Measurements from ENCODE around the gene NEDD4.
"Not testable (repeated sequence)": the region's sequence is repeated elsewhere in the genome, so short reads cannot be mapped to it uniquely, and the experiment has no call there.

NEDD4 gene

GRCh38 chr15:55821740-55822139, 171.7 kb downstream of the NEDD4 start:
- DNase-seq, result not testable (repeated sequence)

- no peak for DNase-seq
These were observed 173.4 kb downstream of the NEDD4 start for GRCh38 chr15:55820043-55820442.

- DNase-seq, result no peak
These were observed 173.9 kb downstream of the NEDD4 start for GRCh38 chr15:55819397-55820034.

GRCh38 chr15:55816017-55816416, 177.4 kb downstream of the NEDD4 start:
- DNase-seq, result no peak

- no peak for DNase-seq
These were observed 190.6 kb downstream of the NEDD4 start for GRCh38 chr15:55802600-55803376.

GRCh38 chr15:55800216-55800615, 193.2 kb downstream of the NEDD4 start:
- no peak for DNase-seq

GRCh38 chr15:55799291-55800212, 193.9 kb downstream of the NEDD4 start:
- DNase-seq, result no peak

GRCh38 chr15:55796321-55796965, 197.0 kb downstream of the NEDD4 start:
- DNase-seq, result no peak

- no peak for DNase-seq
These were observed 198.4 kb downstream of the NEDD4 start for GRCh38 chr15:55795031-55795430.

- no peak for DNase-seq
These were observed 201.6 kb downstream of the NEDD4 start for GRCh38 chr15:55791551-55792400.

GRCh38 chr15:55789066-55789660, 204.2 kb downstream of the NEDD4 start:
- no peak for DNase-seq

- no peak for DNase-seq
These were observed 207.1 kb downstream of the NEDD4 start for GRCh38 chr15:55786341-55786740.

- DNase-seq, result not testable (repeated sequence)
These were observed 207.8 kb downstream of the NEDD4 start for GRCh38 chr15:55785593-55785992.

- DNase-seq, result no peak
These were observed 209.1 kb downstream of the NEDD4 start for GRCh38 chr15:55784286-55784685.

- DNase-seq, result no peak
These were observed 210.5 kb downstream of the NEDD4 start for GRCh38 chr15:55782901-55783300.

GRCh38 chr15:55780292-55780691, 213.1 kb downstream of the NEDD4 start:
- no peak for DNase-seq

GRCh38 chr15:55778932-55779331, 214.5 kb downstream of the NEDD4 start:
- DNase-seq, result no peak
